Thoracic aorta (tissue), 2 donors: ENCODE results near the gene MYCBPAP. TPM values are rescaled to one million over a fixed set of nuclear protein-coding genes. Genes with fewer than 3 reads are reported as not detected.

Experiments
- ATAC-seq: fragments of 150-250 bp; one replicate; pipeline ENCODE4 v1.8.0; 2017; ENCODE audit warnings: low read depth; ENCODE audit not compliant: insufficient number of reproducible peaks, low FRiP score
- DNase-seq: peaks from one replicate; pipeline ENCODE4 v3.0.0-alpha.2; 2020; ENCODE audit warnings: low spot score
- H3K27ac ChIP-seq, 2 donors: fragments of 200-600 bp; sonication (generic); 1 replicate in 1 of 2; 2 replicates in 1 of 2; pipeline ENCODE4 v1.5.1; 2016; ENCODE audit warnings: mild to moderate bottlenecking in 2 of 2, moderate library complexity in 2 of 2
- H3K27me3 ChIP-seq: fragments of 200-600 bp; sonication (generic); replicated peaks from 2 replicates; pipeline ENCODE4 v1.6.0; 2016; ENCODE audit warnings: mild to moderate bottlenecking; ENCODE audit not compliant: insufficient read depth
- H3K36me3 ChIP-seq: fragments of 200-600 bp; sonication (generic); one replicate; pipeline ENCODE4 v1.5.1; 2016
- H3K4me1 ChIP-seq, 2 donors: fragments of 200-600 bp; sonication (generic); 1 replicate in 1 of 2; 2 replicates in 1 of 2; pipeline versions ENCODE4 v1.5.1 to v1.6.0; 2016; ENCODE audit warnings: low read depth in 2 of 2, mild to moderate bottlenecking in 1 of 2; ENCODE audit not compliant: control insufficient read depth in 1 of 2
- H3K4me3 ChIP-seq: fragments of 200-600 bp; sonication (generic); 2 replicates; pipeline ENCODE4 v1.5.1; 2016; ENCODE audit warnings: mild to moderate bottlenecking
- H3K9me3 ChIP-seq: fragments of 200-600 bp; sonication (generic); 2 replicates; pipeline ENCODE4 v1.5.1; 2016
- total RNA-seq, 2 donors: library from RNA; depleted of rRNA; stranded (reverse); fragments of >200 nt; gene quantifications; one replicate each; pipeline versions ENCODE4 v1.1.0 to v1.2.3, GENCODE V29; 2016
- TF ChIP-seq, protein P1 (sequence below): fragments of 200-600 bp; sonication (generic); IDR thresholded peaks from one replicate; pipeline ENCODE4 v1.5.1; 2019; ENCODE audit warnings: antibody characterized with exemption

Gene MYCBPAP
- total RNA-seq, 2 donors from 2014 or later, result 0.56 to 0.68 TPM

DNA sequence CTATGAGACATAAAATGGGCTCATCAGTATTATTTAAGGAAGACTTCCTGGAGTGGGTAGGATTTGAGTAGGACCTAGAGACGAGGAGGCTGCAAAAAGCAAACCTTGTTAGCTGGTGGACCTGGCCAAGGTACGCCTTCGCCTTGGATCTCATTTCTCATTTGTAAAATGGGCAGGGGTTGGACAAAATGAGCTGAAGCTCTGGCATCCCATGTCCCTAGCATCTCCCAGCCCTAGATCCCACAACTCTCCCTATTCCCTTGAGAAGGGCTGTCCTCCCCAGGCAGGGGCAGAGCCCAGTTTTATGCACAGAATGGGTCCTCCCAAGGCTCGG is 38.4 kb downstream of the MYCBPAP start:
- ATAC-seq, result no peak
- Histone ChIP-seq H3K4me3 (peak overlapping the region; percentile 87), H3K36me3 (no peaks in the 10 kb centered on the region), H3K9me3 (no peaks in the 10 kb centered on the region), H3K27me3 (no peaks in the 10 kb centered on the region), H3K27ac (peak overlapping the region in 1 of 2 donors; percentile 71), H3K4me1 (peaks cover 15 to 22% of the 10 kb centered on the region in 2 donors)
- TF ChIP-seq, protein P1, sequence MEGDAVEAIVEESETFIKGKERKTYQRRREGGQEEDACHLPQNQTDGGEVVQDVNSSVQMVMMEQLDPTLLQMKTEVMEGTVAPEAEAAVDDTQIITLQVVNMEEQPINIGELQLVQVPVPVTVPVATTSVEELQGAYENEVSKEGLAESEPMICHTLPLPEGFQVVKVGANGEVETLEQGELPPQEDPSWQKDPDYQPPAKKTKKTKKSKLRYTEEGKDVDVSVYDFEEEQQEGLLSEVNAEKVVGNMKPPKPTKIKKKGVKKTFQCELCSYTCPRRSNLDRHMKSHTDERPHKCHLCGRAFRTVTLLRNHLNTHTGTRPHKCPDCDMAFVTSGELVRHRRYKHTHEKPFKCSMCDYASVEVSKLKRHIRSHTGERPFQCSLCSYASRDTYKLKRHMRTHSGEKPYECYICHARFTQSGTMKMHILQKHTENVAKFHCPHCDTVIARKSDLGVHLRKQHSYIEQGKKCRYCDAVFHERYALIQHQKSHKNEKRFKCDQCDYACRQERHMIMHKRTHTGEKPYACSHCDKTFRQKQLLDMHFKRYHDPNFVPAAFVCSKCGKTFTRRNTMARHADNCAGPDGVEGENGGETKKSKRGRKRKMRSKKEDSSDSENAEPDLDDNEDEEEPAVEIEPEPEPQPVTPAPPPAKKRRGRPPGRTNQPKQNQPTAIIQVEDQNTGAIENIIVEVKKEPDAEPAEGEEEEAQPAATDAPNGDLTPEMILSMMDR, result no peak
- DNase-seq, result no peak

DNA sequence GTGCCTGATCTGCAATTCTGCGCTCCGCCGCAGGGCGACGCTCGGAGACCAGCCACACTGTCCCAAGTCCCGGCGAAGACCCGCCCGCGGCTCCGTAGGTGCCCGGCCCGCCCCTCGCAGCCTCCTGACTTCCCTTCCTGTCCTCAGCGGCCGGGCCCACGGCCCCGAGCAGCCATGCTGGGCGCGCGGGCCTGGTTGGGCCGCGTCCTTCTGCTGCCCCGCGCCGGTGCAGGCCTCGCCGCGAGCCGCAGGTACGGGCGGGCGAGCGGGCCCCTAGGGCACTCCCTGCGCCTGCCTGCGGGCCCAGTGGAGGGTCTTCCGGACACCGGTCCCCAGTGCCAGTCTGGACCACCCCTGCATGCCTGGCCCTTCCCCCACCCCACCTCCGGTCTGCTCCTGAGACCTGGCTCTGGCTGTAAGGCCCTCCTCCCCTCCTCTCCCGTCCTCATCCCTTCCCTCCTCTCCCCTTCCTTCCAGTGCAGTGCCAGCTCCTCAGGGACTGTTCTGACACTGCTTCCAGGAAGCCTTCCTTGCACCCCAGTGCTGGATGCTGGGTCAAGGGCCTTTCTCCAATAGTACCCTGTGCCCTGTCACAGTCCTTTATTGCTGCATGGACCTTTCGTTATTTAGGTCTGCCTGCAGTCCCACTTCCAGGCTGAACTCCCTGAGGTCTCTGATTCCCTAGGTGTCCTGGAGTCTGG is 38.9 kb downstream of the MYCBPAP start, which contains the start of gene SPATA20:
TSS of gene SPATA20 (plus strand) at position 140 of the 701 bp plus-strand sequence. CDS start at position 175, 35 bp downstream.
- H3K9me3 ChIP-seq, result no peaks in the 10 kb centered on the region
- peak; percentile 52 for ATAC-seq
- peaks cover 15 to 21% of the 10 kb centered on the region in 2 donors for H3K4me1 ChIP-seq

DNA sequence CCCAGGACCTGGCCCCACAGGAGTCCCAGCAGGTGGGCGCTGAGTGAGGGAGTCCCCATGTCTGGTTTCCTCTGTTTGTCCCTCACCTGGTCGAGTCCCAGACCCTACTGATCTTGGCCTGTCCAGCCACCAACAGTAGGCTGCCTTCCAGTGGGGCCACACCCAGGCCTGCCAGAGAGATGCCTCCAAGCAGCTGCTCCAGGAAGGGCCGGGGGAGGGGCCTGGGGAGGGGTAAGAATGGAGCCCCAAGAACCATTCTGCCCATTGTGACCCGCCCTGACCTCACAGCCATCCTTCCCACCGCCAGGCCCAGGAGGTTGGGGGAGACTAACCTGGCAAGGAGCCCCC is 39.5 kb downstream of the MYCBPAP start:
- peak overlapping the region; percentile 30 to 71 for H3K27ac ChIP-seq
- TF ChIP-seq, protein P1, result no peak
- ATAC-seq, result no peak

More for the DNA sequence above, 38.9 kb downstream of the MYCBPAP start, which contains the start of gene SPATA20:
- Histone ChIP-seq H3K27ac (peak within 1 kb of the TSS; percentile 30 to 71), H3K27me3 (no peaks in the 10 kb centered on the region), H3K36me3 (no peaks in the 10 kb centered on the region), H3K4me3 (peak within 1 kb of the TSS; percentile 87)
- TF ChIP-seq, protein P1, result peak; percentile 99
- DNase-seq, result peak; percentile 64

DNA sequence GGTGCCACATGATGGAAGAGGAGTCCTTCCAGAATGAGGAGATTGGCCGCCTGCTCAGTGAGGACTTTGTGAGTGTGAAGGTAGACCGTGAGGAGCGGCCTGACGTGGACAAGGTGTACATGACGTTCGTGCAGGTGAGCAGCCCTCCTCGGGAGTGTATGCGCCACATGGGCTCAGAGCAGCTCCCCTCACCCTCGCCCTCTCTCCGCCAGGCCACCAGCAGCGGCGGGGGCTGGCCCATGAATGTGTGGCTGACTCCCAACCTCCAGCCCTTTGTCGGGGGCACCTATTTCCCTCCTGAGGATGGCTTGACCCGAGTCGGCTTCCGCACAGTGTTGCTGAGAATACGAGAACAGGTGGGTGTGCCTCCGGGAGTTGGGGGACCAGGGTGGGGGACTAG is 40.6 kb downstream of the MYCBPAP start:
- Histone ChIP-seq H3K36me3 (no peaks in the 10 kb centered on the region), H3K4me3 (no peak overlapping the region), H3K27ac (no peak overlapping the region), H3K9me3 (no peaks in the 10 kb centered on the region), H3K4me1 (peaks cover 9 to 14% of the 10 kb centered on the region in 2 donors), H3K27me3 (no peaks in the 10 kb centered on the region)
- DNase-seq, result no peak
- ATAC-seq, result no peak
- TF ChIP-seq, protein P1, result no peak

More for the DNA sequence above, 39.5 kb downstream of the MYCBPAP start:
- DNase-seq, result no peak
- no peaks in the 10 kb centered on the region for H3K36me3 ChIP-seq
- peak overlapping the region; percentile 87 for H3K4me3 ChIP-seq
- H3K27me3 ChIP-seq, result no peaks in the 10 kb centered on the region
- peaks cover 10 to 16% of the 10 kb centered on the region in 2 donors for H3K4me1 ChIP-seq
- no peaks in the 10 kb centered on the region for H3K9me3 ChIP-seq

DNA sequence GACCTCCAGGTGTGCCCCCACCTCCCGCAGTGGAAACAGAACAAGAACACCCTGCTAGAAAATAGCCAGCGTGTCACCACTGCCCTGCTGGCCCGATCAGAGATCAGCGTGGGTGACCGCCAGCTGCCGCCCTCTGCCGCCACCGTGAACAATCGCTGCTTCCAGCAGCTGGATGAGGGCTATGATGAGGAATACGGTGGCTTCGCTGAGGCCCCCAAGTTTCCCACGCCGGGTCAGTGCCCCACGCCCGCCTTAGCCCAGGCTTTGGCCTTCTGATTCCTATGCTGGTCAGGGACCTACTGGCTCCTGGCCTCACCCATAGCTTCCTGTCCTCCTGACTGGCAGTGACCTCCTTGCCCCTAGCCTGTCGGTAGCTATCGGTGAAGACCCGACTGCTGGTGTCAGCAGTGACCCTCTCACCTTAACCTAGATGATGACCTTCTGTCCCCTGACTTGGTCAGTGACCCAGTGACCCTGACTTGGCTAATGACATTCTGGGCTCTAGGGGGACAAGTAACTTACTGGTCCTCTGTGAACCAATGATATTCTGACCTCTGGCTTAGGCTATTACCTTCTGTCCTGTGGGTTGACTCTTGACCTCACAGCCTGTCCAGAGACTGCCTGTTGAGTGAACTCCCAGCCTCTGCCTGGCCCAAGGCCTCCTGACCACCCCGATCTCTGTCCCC is 41.2 kb downstream of the MYCBPAP start:
- Histone ChIP-seq H3K4me1 (peaks cover 9 to 14% of the 10 kb centered on the region in 2 donors), H3K4me3 (no peak overlapping the region), H3K36me3 (no peaks in the 10 kb centered on the region), H3K27ac (no peak overlapping the region), H3K9me3 (no peaks in the 10 kb centered on the region), H3K27me3 (no peaks in the 10 kb centered on the region)
- ATAC-seq (no peak), DNase-seq (no peak)
- TF ChIP-seq, protein P1, result no peak
